Transverse colon (tissue), 4 donors: Measurements from ENCODE around the gene CNNM2. TPM values are rescaled to one million over a fixed set of nuclear protein-coding genes. Genes with fewer than 3 reads are reported as not detected.
"Not testable (repeated sequence)": the region's sequence is repeated elsewhere in the genome, so short reads cannot be mapped to it uniquely, and the experiment has no call there.

Experiments used
- DNase-seq: peaks from one replicate; pipeline ENCODE4 v3.0.0-alpha.2; 2019
- H3K27ac ChIP-seq, 4 donors: fragments of 200-600 bp; sonication (generic); 2 replicates each; pipeline ENCODE4 v1.5.1; 2016 to 2018; ENCODE audit warnings: inconsistent platforms in 4 of 4
- H3K27me3 ChIP-seq: fragments of 200-600 bp; sonication (generic); 2 replicates; pipeline ENCODE4 v1.5.1; 2017; ENCODE audit warnings: inconsistent platforms
- H3K36me3 ChIP-seq, 4 donors: fragments of 200-600 bp; sonication (generic); 2 replicates each; pipeline ENCODE4 v1.5.1; 2017 to 2019; ENCODE audit warnings: inconsistent platforms in 4 of 4
- H3K4me1 ChIP-seq, 4 donors: fragments of 200-600 bp; sonication (generic); 2 replicates each; pipeline ENCODE4 v1.5.1; 2017 to 2020; ENCODE audit warnings: inconsistent platforms in 4 of 4
- H3K4me3 ChIP-seq, 4 donors: fragments of 200-600 bp; sonication (generic); 1 replicate in 1 of 4; 2 replicates in 3 of 4; pipeline versions ENCODE4 v1.5.1 to v1.6.1; 2017 to 2019; ENCODE audit warnings: inconsistent platforms in 4 of 4
- H3K9me3 ChIP-seq, 2 donors: fragments of 200-600 bp; sonication (generic); 2 replicates each; pipeline ENCODE4 v1.5.1; 2017 to 2019; ENCODE audit warnings: inconsistent platforms in 2 of 2
- CTCF ChIP-seq, 5 experiments: fragments of 200-600 bp in 3 of 5; fragments of 450-650 bp in 2 of 5; sonication (generic) in 3 of 5; IDR thresholded peaks; 1 replicate in 2 of 5; 2 replicates in 3 of 5; pipeline ENCODE4 v1.5.1; 2016 to 2017; ENCODE audit warnings: antibody characterized with exemption in 5 of 5, inconsistent platforms in 3 of 5, mild to moderate bottlenecking in 2 of 5, moderate library complexity in 1 of 5
- EP300 ChIP-seq: sonication (generic); formaldehyde crosslinking; IDR thresholded peaks from one replicate; pipeline ENCODE4 v1.6.1; 2017; ENCODE audit warnings: antibody characterized with exemption, low read depth
- POLR2A ChIP-seq: fragments of 450-650 bp; IDR thresholded peaks from one replicate; pipeline ENCODE4 v1.6.1; 2016; ENCODE audit warnings: antibody characterized with exemption, mild to moderate bottlenecking, moderate library complexity
- POLR2AphosphoS5 ChIP-seq, 3 donors: sonication (generic); formaldehyde crosslinking; IDR thresholded peaks; one replicate each; pipeline ENCODE4 v1.6.1; 2016; ENCODE audit warnings: antibody characterized with exemption in 3 of 3
- WGBS, 2 donors: methylation state at CpG; one replicate each; pipeline ENCODE4 v1.1.5; 2018; ENCODE audit warnings: low coverage in 1 of 2; 5-methylcytosine and 5-hydroxymethylcytosine counted together
- in situ Hi-C, 4 donors: fragments of 200-750 bp; cut with MboI; loops; one replicate each; pipeline versions ENCODE4 v1.15.0 to v1.15.1; 2017; ENCODE audit warnings: low sequenced_read_pairs in 3 of 4, low pct_ligation_motif_present in 1 of 4, low pct_unique_long_range_greater_than_20kb in 1 of 4
- intact Hi-C: fragments of 100-400 bp; cut with DNase I; formaldehyde crosslinking; loops from one replicate; pipeline ENCODE4 v1.15.1; 2023; ENCODE audit warnings: low total_unique reads
- total RNA-seq, 4 donors: library from RNA; depleted of rRNA; stranded (reverse); fragments of >200 nt; gene quantifications; one replicate each; pipeline ENCODE4 v1.1.0, GENCODE V29; 2016

Gene CNNM2
- total RNA-seq, 4 donors from 2014 or later = 48.0 to 144 (median 100) TPM

DNA sequence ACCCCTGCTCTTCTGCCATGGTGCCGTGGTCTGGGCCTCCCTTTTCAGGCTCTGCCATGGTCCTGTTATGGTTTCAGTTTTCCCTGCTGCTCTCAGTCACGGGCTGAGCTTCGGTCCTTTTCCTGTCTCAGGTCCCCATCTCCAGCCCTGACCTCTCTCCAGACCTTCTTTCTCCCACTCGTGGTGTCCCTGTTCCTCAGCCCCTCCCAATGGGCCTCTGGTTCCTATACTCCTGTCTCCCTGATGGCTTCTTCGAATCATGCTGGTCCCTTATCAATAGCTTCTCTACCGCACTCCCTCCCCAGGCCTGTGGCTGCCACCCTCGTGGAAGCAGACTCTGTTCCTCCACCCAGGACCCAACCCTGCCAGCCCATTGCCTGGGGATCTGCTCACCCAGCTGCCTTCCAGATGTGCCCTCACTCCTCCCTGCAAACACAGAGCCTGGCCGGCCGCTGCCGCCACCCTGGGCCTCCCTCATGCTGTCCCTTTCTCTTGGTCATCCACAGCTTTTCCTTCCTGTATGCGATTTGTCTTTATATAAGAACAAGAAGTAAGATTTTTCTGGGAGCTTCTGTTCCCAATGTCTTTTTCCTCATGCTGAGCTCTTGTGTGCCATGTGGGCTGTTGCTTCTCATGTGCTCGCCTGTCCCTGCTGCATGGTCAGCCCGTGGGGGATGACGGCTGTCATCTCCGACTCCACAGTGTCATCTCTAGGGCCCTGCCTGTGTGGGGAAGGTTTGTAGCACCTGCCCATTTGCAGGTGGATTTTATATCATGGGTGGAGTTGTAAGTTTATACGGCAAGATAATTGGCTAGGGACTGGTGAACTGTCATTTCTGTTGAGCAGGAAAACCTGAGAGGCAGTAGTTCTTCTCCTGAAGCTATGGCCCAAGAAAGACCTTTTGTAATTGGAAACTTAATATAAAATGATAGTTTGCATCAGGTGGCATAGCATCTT, 148.3 kb downstream of the CNNM2 start:
- H3K27me3 ChIP-seq = no peaks in the 10 kb centered on the region
- H3K27ac ChIP-seq = no peak overlapping the region
- WGBS, 2 donors = 70 to 86% methylated on average over 6 to 16 of the region's 16 CpGs
- no peak overlapping the region for H3K4me3 ChIP-seq
- no peaks in the 10 kb centered on the region for H3K4me1 ChIP-seq
- in situ Hi-C loops (loop anchor here (5.0 to 25.0 kb wide), 6 partner anchors 132 to 329 kb away; partner anchors contain the start of genes CNNM2 (in 2 of the 4), CYP17A1 (in 2 of the 4) and WBP1L (in 2 of the 4)), intact Hi-C loops (no loop called here)
- TF ChIP-seq EP300 (no peak), CTCF (IDR thresholded peaks at IDR 0.05) (no peak), POLR2AphosphoS5 (IDR thresholded peaks at IDR 0.05) (no peak), POLR2A (no peak)
- no peak for DNase-seq
- peaks cover 0 to 4% (median 0%) of the 10 kb centered on the region in 4 donors for H3K36me3 ChIP-seq
- H3K9me3 ChIP-seq = no peaks in the 10 kb centered on the region

DNA sequence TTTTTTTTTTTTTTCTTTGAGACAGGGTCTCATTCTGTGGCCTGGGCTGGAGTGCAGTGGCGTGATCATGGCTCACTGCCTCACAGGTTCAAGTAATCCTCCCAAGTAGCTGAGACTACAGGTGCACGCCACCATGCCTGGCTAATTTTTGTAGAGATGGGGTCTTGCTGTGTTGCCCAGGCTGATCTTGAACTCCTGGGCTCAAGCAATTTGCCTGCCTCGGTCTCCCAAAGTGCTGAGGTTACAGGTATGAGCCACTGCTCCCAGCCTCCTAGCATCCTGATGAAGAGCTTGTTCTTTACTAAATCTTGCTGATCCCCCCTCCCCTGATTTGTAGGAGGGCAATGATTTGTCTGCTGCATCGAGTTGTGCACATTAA, 149.0 kb downstream of the CNNM2 start:
- DNase-seq, intact Hi-C loops, H3K27ac ChIP-seq, H3K4me1 ChIP-seq, H3K4me3 ChIP-seq, H3K27me3 ChIP-seq, H3K36me3 ChIP-seq, H3K9me3 ChIP-seq: not testable (repeated sequence)
- in situ Hi-C loops = loop anchor here (5.0 to 25.0 kb wide), 6 partner anchors 132 to 330 kb away; partner anchors contain the start of genes CNNM2 (in 2 of the 4), CYP17A1 (in 2 of the 4) and WBP1L (in 2 of the 4)
- WGBS, 2 donors = 92 to 100% methylated on average over 1 to 4 of the region's 4 CpGs

DNA sequence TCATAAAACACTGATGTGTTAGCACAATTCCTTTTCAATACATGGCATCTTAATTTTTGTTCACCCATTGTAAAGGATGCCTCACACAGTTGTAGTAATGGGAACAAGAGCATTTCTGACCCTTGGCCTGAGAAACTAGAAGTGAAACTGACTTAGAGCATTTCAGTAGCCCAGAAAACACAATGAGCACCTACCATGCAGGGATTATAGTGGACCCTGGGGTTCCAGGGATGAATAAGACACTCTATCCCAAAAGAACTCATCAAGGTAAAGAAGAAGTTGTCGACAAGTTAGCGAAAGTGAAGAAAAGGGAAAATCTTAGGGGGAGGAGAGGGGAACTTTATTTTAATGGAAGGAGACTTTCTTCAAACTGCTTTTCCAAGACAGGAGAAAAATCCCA, 149.4 kb downstream of the CNNM2 start:
- Histone ChIP-seq H3K4me1 (no peaks in the 10 kb centered on the region), H3K9me3 (no peaks in the 10 kb centered on the region), H3K27me3 (no peaks in the 10 kb centered on the region), H3K27ac (no peak overlapping the region), H3K4me3 (no peak overlapping the region), H3K36me3 (peaks cover 0 to 5% (median 0%) of the 10 kb centered on the region in 4 donors)
- DNase-seq = no peak
- intact Hi-C loops = no loop called here
- TF ChIP-seq EP300 (no peak), POLR2AphosphoS5 (IDR thresholded peaks at IDR 0.05) (no peak)
- in situ Hi-C loops = loop anchor here (5.0 to 25.0 kb wide), 6 partner anchors 133 to 330 kb away; partner anchors contain the start of genes CNNM2 (in 2 of the 4), CYP17A1 (in 2 of the 4) and WBP1L (in 2 of the 4)
- 91 to 95% methylated on average over 2 of the region's 2 CpGs for WGBS, 2 donors

DNA sequence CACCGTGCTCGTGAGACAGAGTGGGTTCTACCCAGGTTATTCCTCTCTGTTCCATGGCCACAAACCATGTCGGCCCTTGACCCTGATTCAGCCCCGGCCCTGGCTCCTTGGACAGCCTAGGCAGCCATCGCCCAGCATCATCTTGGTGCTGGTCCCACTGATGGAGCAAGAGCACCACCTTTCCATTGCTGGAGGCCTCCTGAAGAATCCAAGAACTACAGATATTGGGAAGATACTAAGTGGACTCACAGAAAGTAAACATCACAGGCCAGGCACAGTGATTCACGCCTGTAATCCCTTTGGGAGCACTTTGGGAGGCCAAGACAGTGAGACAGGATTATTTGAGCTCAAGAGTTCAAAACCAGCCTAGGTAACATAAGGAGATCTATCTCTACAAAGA, 149.9 kb downstream of the CNNM2 start:
- DNase-seq = no peak
- in situ Hi-C loops = loop anchor here (5.0 to 25.0 kb wide), 6 partner anchors 133 to 331 kb away; partner anchors contain the start of genes CNNM2 (in 2 of the 4), CYP17A1 (in 2 of the 4) and WBP1L (in 2 of the 4)
- peaks cover 0 to 5% (median 0%) of the 10 kb centered on the region in 4 donors for H3K36me3 ChIP-seq

More for the DNA sequence above, 149.9 kb downstream of the CNNM2 start:
- no peak overlapping the region for H3K27ac ChIP-seq
- 90 to 100% methylated on average over 3 to 6 of the region's 6 CpGs for WGBS, 2 donors
- H3K27me3 ChIP-seq = no peaks in the 10 kb centered on the region
- H3K4me3 ChIP-seq = no peak overlapping the region
- no peaks in the 10 kb centered on the region for H3K4me1 ChIP-seq
- no peaks in the 10 kb centered on the region for H3K9me3 ChIP-seq
- TF ChIP-seq POLR2AphosphoS5 (IDR thresholded peaks at IDR 0.05) (no peak), CTCF (IDR thresholded peaks at IDR 0.05) (no peak), EP300 (no peak), POLR2A (no peak)
- intact Hi-C loops = no loop called here
